Tibial nerve (tissue), 4 donors: ENCODE results near the gene THY1. TPM values are rescaled to one million over a fixed set of nuclear protein-coding genes. Genes with fewer than 3 reads are reported as not detected.

ENCODE experiments used
- DNase-seq, 2 donors: peaks; one replicate each; pipeline ENCODE4 v3.0.0-alpha.2; 2019; ENCODE audit warnings: low spot score in 2 of 2
- H3K27ac ChIP-seq, 4 donors: fragments of 200-600 bp; sonication (generic) in 3 of 4; one replicate each; pipeline ENCODE4 v1.5.1; 2017 to 2019; ENCODE audit warnings: mild to moderate bottlenecking in 1 of 4
- H3K27me3 ChIP-seq, 2 donors: fragments of 200-600 bp; sonication (generic) in 1 of 2; one replicate each; pipeline versions ENCODE4 v1.5.1 to v1.6.0; 2017 to 2019
- H3K36me3 ChIP-seq, 3 donors: fragments of 200-600 bp; sonication (generic); one replicate each; pipeline ENCODE4 v1.5.1; 2018 to 2019
- H3K4me1 ChIP-seq, 4 donors: fragments of 200-600 bp; sonication (generic) in 3 of 4; one replicate each; pipeline ENCODE4 v1.5.1; 2017 to 2019
- H3K4me3 ChIP-seq, 4 donors: fragments of 200-600 bp; sonication (generic) in 3 of 4; one replicate each; pipeline ENCODE4 v1.5.1; 2017 to 2019; ENCODE audit warnings: mild to moderate bottlenecking in 1 of 4, moderate library complexity in 1 of 4
- H3K9me3 ChIP-seq, 4 donors: fragments of 200-600 bp; sonication (generic) in 3 of 4; one replicate each; pipeline ENCODE4 v1.5.1; 2017 to 2019
- EP300 ChIP-seq, 2 donors: sonication (generic); formaldehyde crosslinking; IDR thresholded peaks; one replicate each; pipeline ENCODE4 v1.6.1; 2017; ENCODE audit warnings: antibody characterized with exemption in 2 of 2, mild to moderate bottlenecking in 1 of 2
- POLR2A ChIP-seq, 2 donors: fragments of 450-650 bp; IDR thresholded peaks; one replicate each; pipeline ENCODE4 v1.6.1; 2017; ENCODE audit warnings: antibody characterized with exemption in 2 of 2, mild to moderate bottlenecking in 2 of 2, moderate library complexity in 2 of 2
- whole genome bisulfite sequencing, 2 donors: methylation state at CpG; one replicate each; pipeline ENCODE4 v1.1.5; 2018; 5-methylcytosine and 5-hydroxymethylcytosine counted together
- total RNA-seq, 4 donors: library from RNA; depleted of rRNA; stranded (reverse); fragments of >200 nt; gene quantifications; one replicate each; pipeline ENCODE4 v1.1.0, GENCODE V29; 2016
- TF ChIP-seq, protein P1 (sequence below), 5 experiments: fragments of 200-600 bp in 3 of 5; fragments of 450-650 bp in 2 of 5; sonication (generic) in 3 of 5; IDR thresholded peaks; one replicate each; pipeline ENCODE4 v1.5.1; 2016 to 2019; ENCODE audit warnings: antibody characterized with exemption in 5 of 5, mild to moderate bottlenecking in 3 of 5, moderate library complexity in 2 of 5

Gene THY1
- total RNA-seq, 4 donors from 2014 or later, result 0.63 to 12.9 (median 11.1) TPM; not detected in 1

GRCh38 chr11:119400860-119401259, 22.1 kb downstream of the THY1 start:
- no peak overlapping the region for H3K27ac ChIP-seq
- peaks cover 0 to 47% (median 0%) of the 10 kb centered on the region in 4 donors for H3K9me3 ChIP-seq
- no peaks in the 10 kb centered on the region for H3K27me3 ChIP-seq
- H3K4me1 ChIP-seq, result no peaks in the 10 kb centered on the region
- no peaks in the 10 kb centered on the region for H3K36me3 ChIP-seq
- no peak overlapping the region for H3K4me3 ChIP-seq
- no peak for DNase-seq
- TF ChIP-seq, protein P1, sequence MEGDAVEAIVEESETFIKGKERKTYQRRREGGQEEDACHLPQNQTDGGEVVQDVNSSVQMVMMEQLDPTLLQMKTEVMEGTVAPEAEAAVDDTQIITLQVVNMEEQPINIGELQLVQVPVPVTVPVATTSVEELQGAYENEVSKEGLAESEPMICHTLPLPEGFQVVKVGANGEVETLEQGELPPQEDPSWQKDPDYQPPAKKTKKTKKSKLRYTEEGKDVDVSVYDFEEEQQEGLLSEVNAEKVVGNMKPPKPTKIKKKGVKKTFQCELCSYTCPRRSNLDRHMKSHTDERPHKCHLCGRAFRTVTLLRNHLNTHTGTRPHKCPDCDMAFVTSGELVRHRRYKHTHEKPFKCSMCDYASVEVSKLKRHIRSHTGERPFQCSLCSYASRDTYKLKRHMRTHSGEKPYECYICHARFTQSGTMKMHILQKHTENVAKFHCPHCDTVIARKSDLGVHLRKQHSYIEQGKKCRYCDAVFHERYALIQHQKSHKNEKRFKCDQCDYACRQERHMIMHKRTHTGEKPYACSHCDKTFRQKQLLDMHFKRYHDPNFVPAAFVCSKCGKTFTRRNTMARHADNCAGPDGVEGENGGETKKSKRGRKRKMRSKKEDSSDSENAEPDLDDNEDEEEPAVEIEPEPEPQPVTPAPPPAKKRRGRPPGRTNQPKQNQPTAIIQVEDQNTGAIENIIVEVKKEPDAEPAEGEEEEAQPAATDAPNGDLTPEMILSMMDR (IDR thresholded peaks at IDR 0.05), result no peak
- TF ChIP-seq POLR2A (IDR thresholded peaks at IDR 0.05) (no peak), EP300 (IDR thresholded peaks at IDR 0.05) (no peak)

- TF ChIP-seq EP300 (IDR thresholded peaks at IDR 0.05), result no peak
- TF ChIP-seq, protein P1 (IDR thresholded peaks at IDR 0.05), result no peak
- TF ChIP-seq POLR2A (IDR thresholded peaks at IDR 0.05), result no peak
- Histone ChIP-seq H3K4me1 (no peaks in the 10 kb centered on the region), H3K27me3 (no peaks in the 10 kb centered on the region), H3K36me3 (no peaks in the 10 kb centered on the region), H3K9me3 (peaks cover 0 to 47% (median 0%) of the 10 kb centered on the region in 4 donors), H3K27ac (no peak overlapping the region), H3K4me3 (no peak overlapping the region)
- DNase-seq, result no peak
Observed at GRCh38 chr11:119397740-119398139, 25.2 kb downstream of the THY1 start.

- DNase-seq, result no peak
- peaks cover 0 to 46% (median 0%) of the 10 kb centered on the region in 4 donors for H3K9me3 ChIP-seq
- 81 to 91% methylated on average over 1 of the region's 1 CpG for WGBS, 2 donors
- TF ChIP-seq EP300 (IDR thresholded peaks at IDR 0.05) (no peak), POLR2A (IDR thresholded peaks at IDR 0.05) (no peak)
- TF ChIP-seq, protein P1 (IDR thresholded peaks at IDR 0.05), result no peak
- H3K27me3 ChIP-seq, result no peaks in the 10 kb centered on the region
- H3K4me1 ChIP-seq, result no peaks in the 10 kb centered on the region
- H3K27ac ChIP-seq, result no peak overlapping the region
- no peak overlapping the region for H3K4me3 ChIP-seq
- no peaks in the 10 kb centered on the region for H3K36me3 ChIP-seq
Observed at GRCh38 chr11:119396835-119397234, 26.1 kb downstream of the THY1 start.

- Histone ChIP-seq H3K27ac (no peak overlapping the region), H3K27me3 (no peaks in the 10 kb centered on the region), H3K9me3 (no peaks in the 10 kb centered on the region), H3K4me3 (no peak overlapping the region), H3K4me1 (no peaks in the 10 kb centered on the region), H3K36me3 (no peaks in the 10 kb centered on the region)
- 87 to 88% methylated on average over 7 of the region's 7 CpGs for WGBS, 2 donors
- TF ChIP-seq POLR2A (IDR thresholded peaks at IDR 0.05) (no peak), EP300 (IDR thresholded peaks at IDR 0.05) (no peak)
- TF ChIP-seq, protein P1 (IDR thresholded peaks at IDR 0.05), result no peak
- DNase-seq, result no peak
Observed at GRCh38 chr11:119391275-119391674, 31.7 kb downstream of the THY1 start.

DNA sequence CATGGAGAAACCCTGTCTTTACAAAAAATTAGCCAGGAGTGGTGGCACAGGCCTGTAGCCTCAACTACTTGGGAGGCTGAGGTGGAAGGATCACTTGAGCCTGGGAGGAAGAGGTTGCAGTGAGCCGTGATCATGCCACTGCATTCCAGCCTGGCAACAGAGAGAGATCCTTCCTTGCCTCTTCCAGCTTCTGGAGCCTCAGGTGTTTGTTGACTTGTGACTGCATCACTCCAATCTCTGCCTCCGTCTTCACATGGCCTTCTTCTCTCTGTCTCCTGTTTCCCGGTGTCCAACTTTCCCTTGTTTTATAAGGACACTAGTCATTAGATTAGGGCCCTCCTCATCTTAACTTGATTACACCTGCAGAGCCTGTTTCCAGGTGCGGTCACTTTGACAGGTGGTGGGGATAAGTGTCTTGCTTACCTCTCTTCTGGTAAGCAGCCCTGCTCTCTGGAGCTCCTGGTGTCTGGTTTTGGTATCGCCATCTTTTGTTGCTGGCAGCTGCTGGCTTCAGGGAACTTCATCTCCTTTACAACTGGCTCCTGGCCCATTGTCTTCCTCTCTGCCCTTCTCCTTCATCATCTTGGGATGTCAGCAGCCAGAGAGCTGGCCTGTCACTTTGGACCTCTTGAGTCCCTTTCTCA, 33.2 kb downstream of the THY1 start:
- Histone ChIP-seq H3K4me1 (no peaks in the 10 kb centered on the region), H3K27me3 (no peaks in the 10 kb centered on the region), H3K9me3 (no peaks in the 10 kb centered on the region), H3K4me3 (no peak overlapping the region), H3K36me3 (no peaks in the 10 kb centered on the region), H3K27ac (no peak overlapping the region)
- TF ChIP-seq, protein P1 (IDR thresholded peaks at IDR 0.05), result peak in 1 of 5 experiments; percentile 11
- no peak for TF ChIP-seq EP300 (IDR thresholded peaks at IDR 0.05)
- 62 to 69% methylated on average over 5 of the region's 5 CpGs for WGBS, 2 donors
- no peak for DNase-seq
